GM10266 (cell line): ENCODE measurements around the gene PAX5.
A peak's percentile ranks its signal among the peaks of the same experiment; 100 is the strongest.

ENCODE experiments used
- DNase-seq: peaks from one replicate; pipeline ENCODE4 v3.0.0; 2012; ENCODE audit errors: extremely low spot score
- CTCF ChIP-seq: IDR thresholded peaks from 2 replicates; pipeline ENCODE4 v1.5.1; 2012; ENCODE audit warnings: mild to moderate bottlenecking, low read depth; ENCODE audit not compliant: control insufficient read depth, insufficient read depth; ENCODE audit errors: missing control alignments

PAX5 gene

GRCh38 chr9:36912620-36913019 is 121.4 kb downstream of the PAX5 start:
- TF ChIP-seq CTCF: no peak
- DNase-seq: no peak

- no peak for TF ChIP-seq CTCF
- DNase-seq: no peak
Observed at GRCh38 chr9:36911601-36912412, 122.3 kb downstream of the PAX5 start.

GRCh38 chr9:36911037-36911436 is 123.0 kb downstream of the PAX5 start:
- no peak for DNase-seq

GRCh38 chr9:36906492-36906891 is 127.6 kb downstream of the PAX5 start:
- DNase-seq: no peak
- TF ChIP-seq CTCF: no peak

More at GRCh38 chr9:36911037-36911436, 123.0 kb downstream of the PAX5 start:
- peak; percentile 9 for TF ChIP-seq CTCF

- TF ChIP-seq CTCF: no peak
Observed at GRCh38 chr9:36905101-36906066, 128.7 kb downstream of the PAX5 start.

GRCh38 chr9:36903541-36904435 is 130.3 kb downstream of the PAX5 start:
- no peak for DNase-seq
- no peak for TF ChIP-seq CTCF

More at GRCh38 chr9:36905101-36906066, 128.7 kb downstream of the PAX5 start:
- no peak for DNase-seq
